ENCODE measurements around the gene IKBKG.

DNA sequence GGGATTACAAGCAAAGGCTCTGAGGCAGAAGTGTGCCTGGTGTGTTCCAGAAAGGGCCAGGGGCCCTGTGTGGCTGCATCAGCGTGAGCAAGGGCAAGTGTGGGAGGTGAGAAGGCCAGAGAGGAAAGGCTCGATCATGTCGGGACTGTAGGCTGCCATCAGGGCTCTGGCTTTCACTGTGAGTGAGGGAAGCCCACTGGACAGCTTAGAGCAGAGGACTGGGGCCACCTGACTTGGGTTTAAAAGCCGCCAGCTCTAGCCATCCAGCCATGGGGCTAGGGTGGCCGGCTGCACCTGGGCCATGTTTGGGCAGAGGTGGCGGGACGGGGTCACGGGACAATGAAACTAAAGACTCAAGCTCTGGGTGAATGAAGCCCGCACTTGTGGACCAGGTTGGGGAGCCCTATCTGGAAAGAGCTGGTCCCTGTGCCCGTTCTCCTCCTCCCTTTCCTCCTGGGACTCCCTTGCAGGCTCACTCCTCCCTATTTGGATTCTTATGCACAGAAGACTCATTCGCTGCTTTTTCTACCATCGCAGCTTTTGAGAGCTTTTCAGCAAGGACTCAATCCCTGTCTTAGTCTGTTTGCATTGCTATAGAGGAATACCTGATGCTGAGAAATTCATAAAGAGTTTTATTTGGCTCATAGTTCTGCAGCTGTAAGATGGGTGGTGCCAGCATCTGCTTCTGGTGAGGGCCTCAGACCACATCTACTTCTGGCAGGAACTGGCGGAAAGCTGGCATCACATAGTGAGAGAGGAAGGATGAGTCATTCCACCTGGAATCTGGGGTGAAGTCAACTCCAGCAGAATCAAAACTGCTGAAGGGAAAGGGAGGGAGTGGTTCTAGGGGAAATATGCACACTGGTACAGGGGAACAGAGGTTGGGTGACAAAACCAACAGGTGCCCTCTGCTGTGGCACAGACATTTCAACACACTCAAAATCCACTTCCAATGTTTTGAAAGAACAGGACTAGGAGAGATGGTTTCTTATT lies 56.3 kb downstream of the IKBKG start:
- TF ChIP-seq, protein P1, sequence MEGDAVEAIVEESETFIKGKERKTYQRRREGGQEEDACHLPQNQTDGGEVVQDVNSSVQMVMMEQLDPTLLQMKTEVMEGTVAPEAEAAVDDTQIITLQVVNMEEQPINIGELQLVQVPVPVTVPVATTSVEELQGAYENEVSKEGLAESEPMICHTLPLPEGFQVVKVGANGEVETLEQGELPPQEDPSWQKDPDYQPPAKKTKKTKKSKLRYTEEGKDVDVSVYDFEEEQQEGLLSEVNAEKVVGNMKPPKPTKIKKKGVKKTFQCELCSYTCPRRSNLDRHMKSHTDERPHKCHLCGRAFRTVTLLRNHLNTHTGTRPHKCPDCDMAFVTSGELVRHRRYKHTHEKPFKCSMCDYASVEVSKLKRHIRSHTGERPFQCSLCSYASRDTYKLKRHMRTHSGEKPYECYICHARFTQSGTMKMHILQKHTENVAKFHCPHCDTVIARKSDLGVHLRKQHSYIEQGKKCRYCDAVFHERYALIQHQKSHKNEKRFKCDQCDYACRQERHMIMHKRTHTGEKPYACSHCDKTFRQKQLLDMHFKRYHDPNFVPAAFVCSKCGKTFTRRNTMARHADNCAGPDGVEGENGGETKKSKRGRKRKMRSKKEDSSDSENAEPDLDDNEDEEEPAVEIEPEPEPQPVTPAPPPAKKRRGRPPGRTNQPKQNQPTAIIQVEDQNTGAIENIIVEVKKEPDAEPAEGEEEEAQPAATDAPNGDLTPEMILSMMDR (IDR thresholded peaks at IDR 0.05): no peak
- TF ChIP-seq POLR2A (IDR thresholded peaks at IDR 0.05): no peak
- TF ChIP-seq EP300 (IDR thresholded peaks at IDR 0.05): no peak
